NCI-H345 (cell line): Measurements from ENCODE around the gene HORMAD2.
"Not testable (repeated sequence)": the region's sequence is repeated elsewhere in the genome, so short reads cannot be mapped to it uniquely, and the experiment has no call there.

Source experiments
- DNase-seq: peaks from one replicate; lab custom pipeline; 2025; lab: John Stamatoyannopoulos, UW

The HORMAD2 gene

DNA sequence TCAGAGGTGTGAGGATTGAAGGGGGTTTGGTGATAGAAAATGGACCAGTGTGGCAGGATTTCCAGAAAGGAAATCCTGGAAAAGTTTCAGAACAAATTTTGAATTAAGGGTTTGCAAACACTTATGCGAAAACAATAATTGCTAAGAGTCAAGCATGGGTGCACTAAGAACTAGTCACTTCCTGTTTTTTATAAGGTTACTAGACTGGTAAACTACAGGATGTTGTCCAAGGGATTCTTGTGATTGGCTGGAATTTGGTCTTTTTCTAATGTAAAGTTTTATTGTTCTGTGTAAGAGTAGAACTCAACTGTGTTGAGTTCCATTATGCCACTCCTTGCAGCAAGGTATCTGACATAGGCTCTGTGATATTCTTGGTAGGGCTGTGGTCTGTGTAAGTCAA, 112.2 kb downstream of the HORMAD2 start:
- no peak for DNase-seq

DNA sequence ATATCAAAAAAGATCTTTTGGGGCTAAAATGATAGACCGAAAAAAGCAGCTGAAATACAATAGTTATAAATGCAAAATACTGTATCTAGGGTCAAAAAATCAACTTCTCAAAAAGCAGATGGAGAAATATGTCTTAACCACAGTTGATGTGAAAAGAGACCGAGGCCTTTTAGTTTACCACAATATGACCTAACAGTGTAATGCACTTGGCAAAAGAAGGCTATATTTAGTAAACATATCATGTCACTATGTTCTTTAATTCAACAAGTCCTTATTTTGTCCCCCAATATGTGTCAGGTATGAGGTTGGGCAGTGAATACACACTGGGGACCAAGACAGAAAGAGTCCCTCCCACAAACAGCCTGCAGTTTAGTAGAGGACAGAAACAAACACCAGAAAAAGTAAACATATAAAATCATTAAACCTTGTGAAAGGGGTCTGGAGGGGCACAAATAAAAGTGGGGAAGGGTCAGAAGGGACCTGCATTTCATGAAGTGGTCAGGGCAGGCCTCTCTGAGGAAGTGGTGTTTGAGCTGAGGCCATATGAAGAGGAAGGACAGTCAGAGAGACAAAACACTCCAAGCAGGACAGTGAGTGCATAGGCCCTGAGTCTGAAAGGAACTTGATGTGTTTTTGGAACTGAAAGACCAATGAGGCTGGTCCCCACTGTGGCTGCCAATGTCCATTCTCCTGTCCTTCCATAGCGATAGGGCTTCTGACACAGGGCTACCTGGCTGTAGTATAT, 112.9 kb downstream of the HORMAD2 start:
- DNase-seq: no peak

DNA sequence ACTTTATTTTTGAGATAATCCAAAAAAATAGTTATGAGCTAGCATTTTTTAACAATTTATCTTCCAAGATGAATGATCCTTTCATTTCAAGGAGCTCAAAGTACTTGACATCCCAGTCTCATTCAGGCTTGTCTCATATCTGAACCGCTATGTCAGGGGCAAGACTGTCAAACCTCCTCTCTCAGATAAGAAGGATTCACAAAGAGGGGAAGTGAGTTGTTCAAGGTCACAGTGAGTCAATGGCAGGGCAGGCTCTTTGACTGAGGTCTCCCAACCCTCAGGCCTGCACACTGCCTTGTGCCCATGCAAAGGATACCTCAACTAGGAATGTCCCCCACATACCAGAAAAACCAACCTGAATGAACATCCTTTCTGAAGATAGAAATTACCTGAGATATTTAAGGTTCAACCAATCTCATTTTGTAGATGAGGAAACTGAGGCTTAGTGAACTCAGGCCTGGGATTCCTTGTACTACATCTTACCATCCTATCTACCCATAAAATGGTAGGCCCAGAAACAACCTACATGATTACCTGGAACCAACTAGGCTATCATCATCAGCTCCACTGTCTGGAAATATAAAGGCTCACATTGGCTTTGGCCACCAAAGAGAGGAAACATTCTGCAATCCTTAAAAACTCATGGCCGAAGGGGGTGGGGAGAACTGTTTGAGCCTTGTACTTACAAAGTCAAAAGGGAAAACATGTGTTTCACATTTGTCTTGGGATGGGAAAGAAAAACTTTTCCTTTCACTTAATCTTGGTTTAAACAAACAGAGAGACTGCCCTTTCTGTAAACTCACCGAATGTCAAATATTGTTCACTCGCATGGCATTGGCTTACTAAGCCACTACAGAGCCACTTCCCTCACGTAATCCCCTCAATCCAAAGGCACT, 115.2 kb downstream of the HORMAD2 start:
- no peak for DNase-seq

DNA sequence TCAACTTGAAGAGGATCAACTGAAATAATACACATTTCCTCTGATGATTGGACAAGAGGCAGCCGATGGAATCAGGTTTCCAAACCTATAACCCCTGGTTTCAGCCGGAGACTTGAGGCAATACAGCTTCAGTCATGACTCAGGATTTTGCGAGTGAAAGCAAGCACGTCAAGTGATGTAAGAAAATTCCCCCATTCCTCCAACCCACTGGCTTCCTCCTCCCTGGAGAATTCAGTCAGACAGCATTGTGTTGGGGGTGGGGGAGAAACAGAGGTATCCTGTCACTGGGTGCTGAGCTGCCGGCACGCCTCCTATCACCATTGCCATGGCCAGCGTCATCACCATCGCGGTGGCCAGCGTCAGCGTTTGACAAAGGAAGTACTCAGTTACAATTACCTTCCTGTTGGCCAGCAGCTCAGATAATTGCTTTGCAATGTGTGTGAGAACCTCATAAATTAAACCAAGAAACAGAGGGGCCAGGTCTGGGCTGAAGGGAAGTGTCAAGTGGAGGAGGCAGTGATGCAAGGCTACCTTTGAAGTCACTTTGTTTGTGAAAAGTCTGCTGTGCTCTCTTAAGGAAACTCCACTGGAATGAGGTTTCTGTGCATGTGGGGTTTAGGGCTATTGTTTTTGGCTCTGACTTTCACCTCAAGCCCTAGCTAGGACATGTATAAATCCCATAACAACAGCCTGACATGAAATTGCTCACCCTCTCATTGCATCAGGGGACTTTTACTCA, 116.0 kb downstream of the HORMAD2 start:
- DNase-seq: peak; percentile 77

DNA sequence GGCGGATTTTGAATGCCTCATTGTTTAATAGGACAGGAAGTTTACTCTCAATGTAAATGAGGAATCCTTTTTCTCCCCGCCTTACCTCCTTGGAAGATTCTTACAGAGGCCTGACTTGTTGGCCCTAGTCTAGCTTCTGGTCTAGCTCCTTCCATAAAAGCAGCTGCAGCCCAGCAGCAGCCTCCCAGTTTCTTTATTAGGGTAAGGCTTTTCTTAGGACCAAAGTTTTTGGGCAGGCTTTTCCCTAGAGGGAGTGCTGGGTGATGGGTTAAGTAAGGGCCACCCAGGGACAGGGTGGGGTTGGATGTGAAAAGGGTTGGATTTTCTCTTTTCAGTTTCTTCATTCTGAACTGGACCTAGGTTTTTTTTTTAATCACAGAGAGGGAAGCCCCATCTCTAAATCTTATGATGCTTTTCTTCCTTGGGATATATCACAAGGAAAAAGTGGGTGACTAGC, 116.6 kb downstream of the HORMAD2 start:
- no peak for DNase-seq

DNA sequence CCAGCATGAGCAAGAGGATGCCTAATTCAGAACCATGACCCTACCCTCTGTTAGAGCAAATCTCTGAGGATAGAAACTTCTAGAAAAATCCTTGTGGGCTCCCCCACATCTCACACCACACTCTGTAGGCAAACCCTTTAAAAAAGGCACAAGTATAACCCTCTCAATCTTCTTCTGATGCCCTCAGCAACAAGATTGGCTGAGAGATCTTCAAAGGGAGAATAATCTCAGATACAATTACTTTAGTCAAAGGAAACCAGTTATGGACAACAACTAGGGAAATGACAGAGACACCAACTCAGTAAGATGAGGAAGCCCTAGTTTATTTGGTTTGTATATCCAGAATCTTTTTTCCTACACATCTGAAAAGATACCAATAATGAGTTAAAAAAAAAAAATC, 117.1 kb downstream of the HORMAD2 start:
- no peak for DNase-seq

DNA sequence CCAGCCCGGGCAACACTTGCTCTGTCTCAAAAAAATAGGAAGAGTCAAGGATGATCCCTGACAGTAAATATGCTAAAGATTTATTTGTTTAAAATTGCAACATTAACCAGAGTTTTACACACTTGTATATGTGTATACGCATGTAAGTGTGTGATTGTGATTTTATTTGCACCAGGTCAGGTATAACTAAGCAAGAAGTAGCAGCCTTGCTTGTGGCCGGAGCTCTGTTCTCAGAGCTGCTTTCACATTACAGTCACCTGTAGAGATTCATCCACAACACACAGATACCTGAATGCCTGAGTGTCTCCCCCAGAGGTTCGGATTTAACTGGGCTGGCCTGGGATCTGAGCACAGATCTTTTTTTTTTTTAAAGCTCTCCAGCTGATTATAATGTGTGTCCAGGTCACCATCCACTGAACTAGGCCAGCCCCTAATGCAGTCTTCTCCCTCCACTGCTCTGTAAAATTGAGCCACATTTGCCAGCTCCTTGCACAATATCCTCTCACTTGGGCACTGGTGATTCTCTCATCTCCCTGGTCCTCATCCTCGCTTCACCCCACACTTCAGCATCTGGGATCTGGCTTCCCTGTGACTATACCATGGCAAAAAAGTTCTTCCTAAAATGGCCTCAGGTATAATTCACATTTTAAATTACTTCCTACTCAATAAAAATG, 118.0 kb downstream of the HORMAD2 start:
- no peak for DNase-seq

DNA sequence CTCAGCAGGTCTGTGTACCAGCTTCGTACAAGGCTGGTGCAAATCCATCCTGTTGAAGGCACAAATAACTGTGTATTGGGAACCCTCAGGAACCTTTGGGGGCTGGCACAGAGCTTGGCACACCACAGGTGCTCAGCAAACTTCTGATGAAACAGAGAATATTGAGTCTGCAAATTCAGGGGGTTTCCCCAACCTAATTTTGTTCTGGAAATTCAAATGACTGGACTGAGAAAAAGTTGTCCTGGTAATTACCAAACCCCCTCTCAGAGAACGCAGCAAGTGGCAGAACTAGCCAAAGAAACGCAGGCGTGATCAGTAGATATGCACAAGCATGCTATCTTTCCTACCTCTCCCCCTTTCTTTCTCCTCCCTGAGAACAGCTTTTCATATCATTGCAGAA, 118.7 kb downstream of the HORMAD2 start:
- DNase-seq: no peak

DNA sequence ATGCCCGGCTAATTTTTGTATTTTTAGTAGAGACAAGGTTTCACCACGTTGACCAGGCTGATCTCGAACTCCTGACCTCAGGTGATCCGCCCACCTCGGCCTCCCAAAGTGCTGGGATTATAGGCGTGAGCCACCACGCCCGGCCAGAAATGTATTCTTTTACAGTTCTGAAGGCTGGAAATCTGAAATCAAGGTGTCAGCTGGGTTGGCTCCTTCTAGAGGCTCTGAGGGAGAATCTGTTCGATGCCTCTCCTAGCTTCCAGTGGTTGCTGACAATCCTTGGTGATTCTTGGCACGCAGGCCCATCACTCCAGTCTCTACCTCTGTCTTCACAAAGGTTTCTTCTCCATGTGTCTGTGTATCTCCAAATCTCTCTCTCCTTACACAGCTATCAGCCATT, 120.6 kb downstream of the HORMAD2 start:
- not testable (repeated sequence) for DNase-seq

DNA sequence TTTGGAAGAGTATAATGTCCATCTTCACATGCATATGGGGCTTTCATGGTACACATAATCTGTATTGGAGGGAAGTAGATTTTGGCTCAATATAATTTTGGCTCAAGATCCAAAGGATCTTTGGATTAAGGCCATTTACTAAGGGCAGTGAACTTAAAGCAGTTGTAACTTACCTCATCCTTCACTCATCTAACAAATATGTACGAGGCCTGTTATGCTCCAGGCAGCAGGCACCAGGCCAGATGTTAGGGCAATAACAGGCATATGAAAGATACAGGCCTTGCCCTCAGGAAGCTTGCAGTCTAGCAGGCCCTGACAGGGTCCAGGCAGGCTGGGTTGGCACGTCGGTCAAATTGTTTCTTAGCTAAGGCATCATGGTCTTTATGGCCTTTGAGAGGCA, 121.7 kb downstream of the HORMAD2 start:
- no peak for DNase-seq

DNA sequence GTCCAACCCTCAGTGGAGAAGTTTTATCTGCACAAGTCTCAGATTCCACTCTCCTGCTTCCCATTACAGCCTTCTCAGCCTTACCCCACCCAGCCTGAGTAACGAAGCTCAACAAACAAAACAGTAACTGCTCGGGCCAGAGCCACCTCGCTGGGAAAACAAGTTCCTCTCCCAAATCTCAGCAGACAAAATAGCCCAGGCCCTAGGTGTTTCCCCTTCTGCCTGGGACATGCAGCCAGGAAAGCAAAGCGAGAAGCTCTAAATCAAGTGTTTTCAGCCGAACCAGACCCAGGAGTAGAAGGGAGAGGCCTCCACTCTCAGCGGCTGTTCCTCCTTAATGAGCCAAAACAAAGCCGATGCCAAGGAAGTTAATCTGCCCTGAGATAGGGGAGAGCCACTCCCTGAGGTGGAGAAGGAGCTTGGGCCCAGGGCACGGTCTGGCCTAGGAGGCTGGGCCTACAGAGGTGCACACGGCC, 122.3 kb downstream of the HORMAD2 start:
- no peak for DNase-seq

DNA sequence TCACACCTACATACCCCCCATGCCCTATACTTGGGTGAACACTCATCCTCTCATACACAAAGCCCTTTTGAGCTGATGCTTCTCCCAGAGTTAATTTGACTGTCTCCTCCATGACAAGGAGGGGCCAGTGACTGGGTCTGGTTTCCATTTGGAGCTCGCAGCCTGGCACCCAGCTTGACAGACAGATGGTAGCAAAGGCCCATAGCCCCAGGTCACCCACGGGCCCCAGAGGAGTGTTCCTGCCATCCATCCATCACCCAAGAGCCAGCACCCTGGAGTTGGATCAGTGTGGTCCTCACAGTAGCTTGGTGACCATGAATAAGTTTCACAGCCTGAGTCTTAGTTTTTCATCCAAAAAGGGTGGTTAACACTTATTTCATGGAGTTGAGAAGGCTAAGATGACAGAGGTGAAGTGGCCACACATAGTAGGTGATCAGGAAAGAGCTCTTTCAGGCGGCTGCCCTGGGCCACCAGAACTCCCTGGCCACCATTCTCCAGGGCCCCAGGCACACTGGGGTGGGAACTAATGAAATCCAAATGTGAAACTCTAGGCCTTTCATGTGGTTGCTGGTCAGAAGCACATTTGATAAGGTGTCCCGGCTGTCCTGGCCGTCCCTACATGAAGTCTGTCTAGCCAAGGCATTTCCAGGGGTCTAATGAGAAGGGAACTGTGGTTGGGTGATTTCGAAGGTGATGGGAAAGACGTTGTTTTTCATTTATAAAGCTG, 123.9 kb downstream of the HORMAD2 start:
- DNase-seq: no peak

DNA sequence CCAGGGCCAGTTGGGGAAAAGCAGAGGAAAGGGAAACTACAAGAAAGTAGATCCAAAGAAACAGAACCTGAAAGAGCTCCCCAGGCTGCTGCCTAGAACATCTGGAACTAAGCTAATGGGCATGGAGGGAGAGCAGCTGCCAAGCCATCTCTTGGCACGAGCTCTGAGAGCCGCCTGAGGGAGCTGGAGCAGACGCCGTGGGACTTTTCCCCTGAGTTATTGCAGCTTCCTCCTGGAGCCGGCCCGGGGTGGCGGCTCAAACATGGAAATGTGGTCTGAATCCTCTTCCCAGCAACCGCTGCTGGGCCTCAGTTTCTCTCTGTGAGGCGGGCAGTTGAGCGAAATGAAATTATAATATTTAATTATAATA, 124.5 kb downstream of the HORMAD2 start:
- DNase-seq: no peak

DNA sequence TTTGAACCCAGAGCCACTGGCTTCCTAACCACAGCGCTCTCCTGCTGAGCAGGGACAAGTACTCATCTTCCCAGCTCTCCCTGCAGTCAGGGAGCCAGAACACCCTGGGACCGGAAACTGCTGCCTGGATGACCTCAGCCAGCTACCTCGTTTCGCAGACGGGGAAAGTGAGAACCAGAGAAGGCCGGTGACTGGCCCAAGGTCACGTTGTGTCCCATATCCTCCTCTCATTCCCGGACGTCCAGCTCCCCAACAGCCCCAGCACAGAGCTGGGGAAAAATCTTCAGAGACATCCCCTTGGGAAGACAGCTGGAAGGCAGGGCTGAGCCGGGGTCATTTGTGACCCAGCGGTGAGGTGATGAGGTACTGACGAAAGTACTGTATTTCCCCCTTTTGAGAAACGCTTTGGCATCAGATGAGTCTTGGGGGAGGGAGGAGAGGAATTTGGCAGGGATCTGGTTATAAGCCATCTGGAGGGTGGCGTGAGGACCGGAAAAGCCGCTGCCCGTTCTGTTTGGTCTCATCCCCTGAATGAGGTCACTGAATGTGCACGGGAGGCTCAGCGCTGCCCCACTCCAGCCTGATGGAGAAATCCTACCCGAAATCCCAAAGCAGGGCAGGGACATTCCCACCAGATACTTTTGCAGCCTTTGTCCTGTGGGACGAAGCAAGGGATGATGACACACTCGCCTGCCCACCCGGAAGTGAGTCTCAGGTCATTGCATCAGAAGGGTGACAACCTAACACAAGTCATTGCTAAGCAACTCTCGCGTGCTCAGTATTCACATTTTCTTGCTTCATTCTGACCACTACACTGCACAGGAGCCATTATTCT, 125.2 kb downstream of the HORMAD2 start:
- DNase-seq: no peak

DNA sequence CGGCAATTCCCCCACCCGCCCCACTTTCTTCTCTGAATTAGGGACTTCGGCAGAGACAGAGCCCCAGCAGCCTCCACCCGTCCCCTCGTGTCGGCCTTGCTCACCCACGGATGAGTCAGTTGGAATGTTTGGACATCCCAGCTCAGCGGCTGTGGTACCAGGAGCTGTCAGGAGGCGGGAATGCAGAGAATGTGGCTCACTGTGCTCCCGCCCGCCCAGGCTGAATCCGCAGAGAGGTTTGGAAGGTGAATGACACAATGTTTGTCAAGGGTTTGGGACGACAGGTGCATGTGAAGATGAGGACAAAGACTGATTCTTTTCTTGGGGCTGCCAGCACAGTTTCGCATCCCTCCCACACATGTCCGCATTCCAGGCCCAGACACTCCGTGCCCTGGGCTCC, 126.7 kb downstream of the HORMAD2 start:
- peak; percentile 18 for DNase-seq

DNA sequence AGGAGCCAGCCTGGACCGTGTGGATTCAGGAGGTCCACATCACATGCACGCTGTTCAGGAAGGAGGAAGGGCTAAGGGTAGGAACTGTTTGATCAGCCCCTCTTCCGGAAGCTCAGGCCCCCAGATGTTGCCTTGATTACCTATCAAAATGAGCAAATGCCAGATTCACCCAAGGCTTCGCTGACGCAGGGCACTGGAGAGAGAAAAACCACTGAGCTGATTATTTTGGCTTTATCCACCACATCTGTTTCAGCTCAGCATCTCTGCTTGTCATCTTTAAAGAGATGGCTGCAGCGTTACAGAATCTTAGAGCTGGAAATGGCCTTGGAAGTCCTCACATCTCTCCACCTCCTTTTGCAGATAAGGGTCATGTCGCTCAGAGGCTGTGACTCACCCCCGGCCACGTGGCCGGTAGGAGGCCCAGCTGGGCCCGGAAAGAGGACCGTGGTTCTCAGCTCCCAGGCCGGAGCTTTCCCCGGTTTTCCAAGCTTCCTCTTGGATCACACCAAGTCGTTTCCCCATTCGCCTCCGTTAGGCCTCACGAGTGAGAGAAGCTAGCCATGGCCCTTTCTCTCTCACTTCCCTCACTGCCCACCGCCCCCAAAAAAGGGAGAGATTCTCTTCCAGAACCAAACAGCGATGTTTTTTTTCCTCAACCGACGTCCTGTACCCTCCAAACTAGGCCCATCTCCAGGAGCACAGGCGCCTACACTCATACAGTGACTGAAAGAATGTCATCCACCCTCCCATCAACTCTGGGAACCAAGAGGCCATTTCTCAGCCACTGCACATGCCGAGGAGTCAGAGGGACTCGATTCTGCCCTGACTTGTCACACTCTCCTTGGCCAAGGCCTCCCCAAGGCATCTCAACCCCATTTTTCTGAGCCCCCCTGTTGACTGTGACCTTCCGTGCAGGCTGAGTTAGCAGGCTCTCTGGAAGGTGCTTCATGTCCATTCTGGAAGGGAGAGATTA, 128.7 kb downstream of the HORMAD2 start:
- DNase-seq: no peak

DNA sequence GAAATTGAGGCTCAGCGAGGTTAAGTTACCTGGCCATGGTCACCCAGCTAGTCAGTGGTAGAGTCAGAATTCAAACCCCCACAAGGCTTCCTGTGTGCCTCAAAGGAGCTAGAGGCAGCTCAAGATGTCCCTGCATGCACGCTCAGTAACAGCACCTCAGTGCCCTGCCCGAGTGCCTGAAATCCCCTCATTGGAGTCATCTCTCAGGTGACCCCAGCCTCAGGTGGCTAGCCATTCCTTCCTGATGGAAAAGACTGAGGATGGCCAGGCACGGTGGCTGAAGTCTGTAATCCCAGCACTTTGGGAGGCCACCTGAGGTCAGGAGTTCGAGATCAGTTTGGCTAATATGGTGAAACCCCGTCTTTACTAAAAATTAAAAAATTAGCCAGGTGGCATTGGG, 129.4 kb downstream of the HORMAD2 start:
- no peak for DNase-seq

DNA sequence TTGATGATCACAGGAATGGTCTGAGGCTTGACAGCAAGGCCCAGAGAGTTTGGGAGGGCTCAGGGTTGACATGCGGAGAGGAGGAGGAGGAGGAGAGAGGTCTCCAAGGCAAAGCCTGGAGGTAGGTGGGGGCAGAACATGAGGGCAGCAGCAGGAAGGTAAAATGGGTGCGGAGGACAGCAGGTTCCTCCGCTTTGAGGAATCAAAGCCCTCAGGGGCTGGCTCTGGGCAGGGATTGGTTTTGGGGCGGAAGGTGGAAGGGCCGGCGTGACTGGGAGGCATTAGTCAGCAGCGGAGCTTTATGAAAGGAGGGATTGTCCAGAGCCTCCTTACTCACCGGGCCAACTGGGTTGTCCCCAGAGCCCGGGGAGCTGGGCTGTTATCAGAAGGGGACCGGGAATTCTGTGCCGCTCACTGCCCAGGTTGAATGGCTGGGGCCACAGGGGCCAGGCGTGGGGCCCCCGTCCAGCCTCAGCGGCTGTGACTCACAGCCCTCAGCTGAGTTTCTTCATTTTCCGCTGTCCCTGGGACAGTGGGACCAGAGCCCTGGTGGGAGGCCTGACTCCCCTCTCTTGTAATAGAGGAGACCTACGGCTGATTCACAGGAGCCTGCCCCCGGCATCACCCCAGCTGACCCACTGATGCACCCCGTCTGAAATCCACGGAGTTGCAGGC, 130.1 kb downstream of the HORMAD2 start:
- DNase-seq: no peak
